ENCODE results near the gene TULP1. TPM values are rescaled to one million over a fixed set of nuclear protein-coding genes. Genes with fewer than 3 reads are reported as not detected.

Gene TULP1
- total and polyA plus RNA-seq, 2 donors from 2014 or later, result not detected

GRCh38 chr6:35461270-35461669 is 51.4 kb downstream of the TULP1 start:
- DNase-seq, result no peak
- no peak overlapping the region for H3K9ac ChIP-seq (ENCODE audit: low read length in 3 of 3)
- intact Hi-C loops (cut with DNase I), result no loop called here
- no peaks in the 10 kb centered on the region for H3K4me1 ChIP-seq (ENCODE audit: control insufficient read depth in 2 of 3, insufficient read depth in 2 of 3, low read depth in 1 of 3, low read length in 3 of 3)
- H3K27me3 ChIP-seq (ENCODE audit: control insufficient read depth, insufficient read depth, low read length), result no peaks in the 10 kb centered on the region
- no peak overlapping the region for H3K27ac ChIP-seq (ENCODE audit: low read depth in 2 of 2, low read length in 2 of 2)
- TF ChIP-seq CTCF (IDR thresholded peaks at IDR 0.05; ENCODE audit: borderline replicate concordance, extremely low read depth, insufficient read depth), result no peak
- H3K9me3 ChIP-seq (ENCODE audit: control insufficient read depth in 2 of 3, insufficient read depth in 1 of 3, low read length in 3 of 3), result no peaks in the 10 kb centered on the region
- no peak overlapping the region for H3K4me3 ChIP-seq (ENCODE audit: low read length in 3 of 3)
- H3K36me3 ChIP-seq (ENCODE audit: control insufficient read depth in 2 of 3, insufficient read depth in 3 of 3, low read length in 3 of 3), result peaks cover 0 to 2% (median 0%) of the 10 kb centered on the region in 3 donors
- no peak for FAIRE-seq

- no peak overlapping the region for H3K4me3 ChIP-seq (ENCODE audit: low read length in 3 of 3)
- H3K27ac ChIP-seq (ENCODE audit: low read depth in 2 of 2, low read length in 2 of 2), result no peak overlapping the region
- DNase-seq (no peak), FAIRE-seq (no peak)
- TF ChIP-seq CTCF (IDR thresholded peaks at IDR 0.05; ENCODE audit: borderline replicate concordance, extremely low read depth, insufficient read depth), result no peak
- H3K36me3 ChIP-seq (ENCODE audit: control insufficient read depth in 2 of 3, insufficient read depth in 3 of 3, low read length in 3 of 3), result peaks cover 0 to 2% (median 0%) of the 10 kb centered on the region in 3 donors
- no peaks in the 10 kb centered on the region for H3K27me3 ChIP-seq (ENCODE audit: control insufficient read depth, insufficient read depth, low read length)
- no peak overlapping the region for H3K9ac ChIP-seq (ENCODE audit: low read length in 3 of 3)
- H3K9me3 ChIP-seq (ENCODE audit: control insufficient read depth in 2 of 3, insufficient read depth in 1 of 3, low read length in 3 of 3), result no peaks in the 10 kb centered on the region
- H3K4me1 ChIP-seq (ENCODE audit: control insufficient read depth in 2 of 3, insufficient read depth in 2 of 3, low read depth in 1 of 3, low read length in 3 of 3), result peaks cover 0 to 2% (median 0%) of the 10 kb centered on the region in 3 donors
- intact Hi-C loops (cut with DNase I), result no loop called here
These were observed 54.8 kb downstream of the TULP1 start for GRCh38 chr6:35457907-35458306.

GRCh38 chr6:35454391-35455110 is 58.1 kb downstream of the TULP1 start:
- no peaks in the 10 kb centered on the region for H3K27me3 ChIP-seq (ENCODE audit: control insufficient read depth, insufficient read depth, low read length)
- H3K9ac ChIP-seq (ENCODE audit: low read length in 3 of 3), result no peak overlapping the region
- H3K9me3 ChIP-seq (ENCODE audit: control insufficient read depth in 2 of 3, insufficient read depth in 1 of 3, low read length in 3 of 3), result no peaks in the 10 kb centered on the region
- DNase-seq, result no peak
- no peak for FAIRE-seq
- H3K4me1 ChIP-seq (ENCODE audit: control insufficient read depth in 2 of 3, insufficient read depth in 2 of 3, low read depth in 1 of 3, low read length in 3 of 3), result peaks cover 0 to 8% (median 5%) of the 10 kb centered on the region in 3 donors
- no peak for TF ChIP-seq CTCF (IDR thresholded peaks at IDR 0.05; ENCODE audit: borderline replicate concordance, extremely low read depth, insufficient read depth)
- H3K27ac ChIP-seq (ENCODE audit: low read depth in 2 of 2, low read length in 2 of 2), result no peak overlapping the region
- H3K4me3 ChIP-seq (ENCODE audit: low read length in 3 of 3), result no peak overlapping the region
- H3K36me3 ChIP-seq (ENCODE audit: control insufficient read depth in 2 of 3, insufficient read depth in 3 of 3, low read length in 3 of 3), result peaks cover 0 to under 1% (median 0%) of the 10 kb centered on the region in 3 donors
- intact Hi-C loops (cut with DNase I), result no loop called here
